Activated CD4-positive, alpha-beta T cell treated with anti-CD3 and anti-CD28 coated beads, Interleukin-2, amount 50 U/mL, for 16 hours (primary cell): ENCODE results near the gene RGS3.

Experiments used
- DNase-seq: peaks from one replicate; pipeline ENCODE4 v3.0.0-alpha.2; 2020

Gene RGS3

DNA sequence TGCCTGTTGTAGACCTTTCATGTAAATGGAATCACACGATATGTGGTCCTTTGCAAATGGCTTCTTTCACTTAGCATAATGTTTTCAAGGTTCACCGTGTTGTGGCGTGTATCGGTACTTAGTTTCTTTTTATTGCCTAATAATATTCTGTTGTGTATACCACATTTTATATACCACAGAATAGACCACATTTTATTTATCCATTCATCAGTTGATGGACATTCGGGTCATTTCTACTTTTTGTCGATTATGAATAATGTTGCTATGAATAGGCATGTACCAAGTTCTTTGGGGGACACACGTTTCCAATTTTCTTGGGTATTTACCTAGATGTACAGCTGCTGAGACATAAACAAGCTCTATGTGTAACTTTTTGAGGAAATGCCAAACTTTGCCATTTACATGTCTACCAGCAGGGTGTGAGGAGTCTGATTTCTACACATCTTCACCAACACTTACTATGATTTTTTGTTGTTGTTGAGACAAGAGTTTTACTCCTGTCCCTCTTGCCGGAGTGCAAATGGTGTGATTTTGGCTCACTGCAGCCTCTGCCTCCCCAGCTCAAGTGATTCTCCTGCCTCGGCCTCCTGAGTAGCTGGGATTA, 144.7 kb downstream of the RGS3 start:
- no peak for DNase-seq

DNA sequence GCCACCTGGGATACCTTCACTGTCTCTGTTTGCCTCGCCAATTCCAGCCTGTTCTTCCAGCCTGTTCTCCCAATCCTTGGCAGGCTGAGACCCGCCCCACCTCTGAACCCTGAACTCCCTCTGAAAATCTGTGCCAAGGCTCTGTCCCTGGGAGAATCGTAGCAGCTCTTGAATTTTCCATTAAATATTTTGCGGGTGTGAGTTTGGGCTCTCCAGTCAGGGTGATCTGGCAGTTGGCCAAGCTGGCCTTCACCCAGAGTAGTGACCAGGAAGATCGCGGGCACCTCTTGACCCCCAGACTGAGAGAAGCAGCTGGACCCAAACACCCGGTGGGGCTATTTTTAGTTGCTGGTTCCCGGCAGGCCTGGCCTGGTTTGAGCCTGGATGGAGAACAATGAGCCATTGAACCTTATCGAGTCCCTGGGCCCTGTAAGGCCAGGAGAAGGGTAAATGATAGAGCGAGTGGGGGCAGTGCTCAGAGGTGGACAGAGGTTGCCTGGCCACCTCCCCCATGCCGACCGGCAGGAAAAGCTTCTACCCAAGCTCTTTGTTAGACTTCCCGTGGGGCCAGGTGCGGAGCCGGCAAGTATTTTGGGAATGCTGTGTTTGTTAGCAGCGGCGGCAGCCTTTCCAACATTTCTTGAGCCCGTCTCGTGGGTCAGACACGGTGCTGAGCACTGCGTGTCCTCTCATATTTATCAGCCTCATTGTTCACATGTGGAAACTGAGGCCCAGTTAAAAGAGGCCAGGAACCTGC, 146.2 kb downstream of the RGS3 start:
- no peak for DNase-seq

DNA sequence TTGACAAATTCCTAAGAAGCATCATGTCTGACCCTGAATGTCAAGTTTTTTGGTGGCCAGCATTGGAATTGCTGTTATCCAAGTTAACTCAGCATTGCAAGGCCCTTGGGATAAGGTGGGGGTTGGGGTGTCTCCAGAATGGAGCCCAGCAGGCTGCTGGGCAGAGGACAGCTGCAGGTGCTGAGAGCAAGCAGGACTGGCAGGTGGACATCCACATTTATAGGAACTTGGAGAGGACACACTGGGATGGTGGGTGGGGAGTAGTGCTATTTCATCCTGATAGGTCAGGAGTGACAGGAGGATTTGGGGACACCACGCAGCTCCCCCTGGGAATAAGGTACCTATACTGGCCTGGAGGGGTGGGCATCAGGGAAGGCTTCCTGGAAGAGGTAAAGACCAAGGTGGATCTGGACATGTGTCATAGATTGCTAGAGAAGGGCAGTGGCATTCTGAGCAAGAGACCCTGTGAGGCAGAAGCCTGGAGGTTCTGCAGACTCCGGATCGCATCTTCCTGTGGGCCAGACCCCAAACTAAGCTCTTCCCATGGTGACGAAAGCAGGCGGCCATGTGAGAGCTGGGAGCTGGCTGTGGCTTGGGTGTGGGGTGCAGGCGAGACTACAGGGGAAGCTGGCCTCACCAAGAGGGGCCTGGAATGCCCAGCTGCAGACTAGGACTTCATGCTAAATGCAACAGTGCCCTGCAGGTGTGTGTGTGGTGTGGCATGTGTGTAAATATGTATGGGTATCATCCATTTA, 148.1 kb downstream of the RGS3 start:
- no peak for DNase-seq

DNA sequence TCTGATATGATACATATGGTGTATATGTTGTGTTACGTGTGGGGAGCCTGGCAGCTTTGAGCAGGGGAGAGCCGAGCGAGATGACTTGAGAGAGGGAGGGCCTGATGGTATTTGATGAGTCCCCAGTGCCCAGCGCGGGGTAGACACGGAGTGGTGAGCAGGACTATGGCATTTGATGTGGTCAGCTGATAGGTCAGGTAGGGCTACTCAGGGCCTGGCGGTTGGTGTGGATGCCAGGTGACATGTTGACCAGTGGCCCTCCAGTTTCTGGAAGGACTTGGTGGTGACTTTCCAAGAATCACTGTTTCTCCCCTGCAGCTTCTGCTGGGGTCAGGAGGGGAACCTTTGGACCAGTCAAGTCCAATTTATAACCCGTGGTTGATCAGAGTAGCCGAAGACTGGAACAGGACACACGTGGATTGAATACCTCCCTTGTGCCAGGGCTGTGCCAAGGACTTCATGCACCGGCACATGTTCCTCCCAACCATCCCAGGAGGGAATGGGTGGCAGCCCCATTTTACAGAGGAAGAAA, 148.8 kb downstream of the RGS3 start:
- no peak for DNase-seq

DNA sequence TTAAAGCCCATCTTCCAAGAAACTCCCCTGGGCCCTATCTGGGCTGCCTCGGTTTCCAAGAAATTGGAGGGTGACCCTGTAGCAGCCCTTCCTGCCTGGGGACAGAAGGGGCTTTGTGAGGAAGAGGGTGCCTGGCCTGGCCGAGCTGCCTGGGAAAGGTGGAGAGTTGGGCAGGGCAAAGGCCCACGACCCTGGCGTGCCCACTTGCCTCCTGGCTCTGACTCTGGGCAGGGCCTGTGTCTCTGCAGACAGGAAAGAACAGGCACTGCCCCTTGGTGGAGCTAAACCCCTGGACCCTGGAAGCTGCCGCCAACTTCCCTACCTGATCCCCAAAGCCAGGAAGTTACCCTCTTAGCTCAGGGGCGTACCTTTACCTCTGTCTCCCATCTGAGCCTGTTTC, 149.3 kb downstream of the RGS3 start:
- no peak for DNase-seq

DNA sequence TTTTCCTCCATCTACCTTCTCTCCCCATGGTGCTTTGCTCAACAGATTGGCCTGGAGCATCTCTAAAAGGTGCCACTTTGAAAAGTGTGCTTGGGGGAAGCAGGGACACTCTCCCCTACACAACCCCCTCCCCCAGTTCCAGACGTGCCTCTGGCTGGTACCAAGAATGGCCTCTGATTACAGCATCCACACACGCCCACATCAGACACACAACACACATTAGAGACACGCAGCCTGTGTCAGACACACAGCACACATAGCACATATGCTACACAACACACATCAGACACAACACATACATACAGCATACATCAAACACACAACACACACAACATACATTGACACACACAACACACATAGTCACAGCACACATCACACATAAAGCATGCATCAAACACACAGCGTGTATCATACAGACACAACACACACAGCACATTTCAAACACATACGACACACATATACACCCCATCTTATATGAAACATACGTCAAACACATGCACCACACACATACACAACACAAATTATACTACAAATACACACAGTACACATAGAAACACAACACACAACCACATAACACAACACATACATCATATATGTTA, 150.4 kb downstream of the RGS3 start:
- no peak for DNase-seq

DNA sequence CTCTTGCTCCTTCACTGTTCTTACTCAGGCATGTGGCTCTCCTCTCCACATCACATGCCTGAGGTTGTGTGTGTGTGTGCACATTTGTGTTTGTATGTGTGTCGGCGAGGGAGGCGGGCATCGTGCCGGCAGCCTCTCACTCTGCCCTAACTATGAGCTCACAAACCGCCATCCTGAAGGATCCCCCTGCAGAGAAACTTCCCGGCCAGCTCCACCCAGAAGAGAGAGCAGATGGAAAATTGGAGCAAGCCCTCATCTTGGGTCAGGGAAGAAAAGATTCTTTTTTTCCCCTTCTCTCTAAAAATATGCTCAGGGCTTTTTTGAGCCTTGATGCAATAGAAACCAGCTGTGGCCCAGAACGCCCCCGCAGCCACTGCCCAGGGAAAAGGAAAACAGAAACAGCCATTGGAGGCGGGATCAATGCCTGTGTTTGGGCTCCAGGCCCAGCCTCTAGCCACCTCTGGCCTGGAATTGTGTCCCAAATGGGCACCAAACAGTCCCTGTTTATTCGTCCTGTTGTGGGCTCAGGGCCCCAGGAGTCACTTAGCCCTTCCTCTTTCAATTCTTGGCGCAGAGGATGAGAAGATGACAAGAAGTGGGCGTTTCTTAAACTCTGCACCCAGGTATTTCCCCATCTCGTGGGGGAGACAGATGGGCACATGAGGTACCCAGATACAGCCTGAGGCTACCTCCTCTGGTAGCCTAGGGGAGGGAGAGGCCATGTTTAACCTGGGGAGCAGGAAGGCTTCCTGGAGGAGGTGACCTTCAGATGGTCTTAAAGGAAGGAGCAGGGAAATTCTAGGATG, 151.5 kb downstream of the RGS3 start:
- DNase-seq = no peak

DNA sequence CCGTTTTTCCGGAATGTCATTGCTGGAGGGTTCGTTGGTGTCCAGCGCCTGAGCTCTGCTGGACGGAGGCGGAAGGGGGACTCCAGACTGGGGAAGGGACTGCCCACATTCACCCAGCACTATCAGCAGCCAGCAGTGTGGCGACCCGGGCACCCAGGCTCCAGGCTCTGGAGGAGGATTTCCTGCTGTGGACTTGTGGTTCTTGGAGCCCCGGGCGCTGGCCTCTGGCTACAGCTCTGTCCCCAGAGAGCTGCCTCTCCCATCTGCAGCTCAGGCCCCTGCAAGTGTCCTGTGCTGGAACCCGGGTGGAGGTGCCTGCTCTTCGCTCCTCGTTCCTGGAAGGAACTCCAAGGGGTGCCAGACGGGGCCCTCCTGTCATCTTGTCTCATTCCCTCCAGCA, 152.6 kb downstream of the RGS3 start:
- no peak for DNase-seq

DNA sequence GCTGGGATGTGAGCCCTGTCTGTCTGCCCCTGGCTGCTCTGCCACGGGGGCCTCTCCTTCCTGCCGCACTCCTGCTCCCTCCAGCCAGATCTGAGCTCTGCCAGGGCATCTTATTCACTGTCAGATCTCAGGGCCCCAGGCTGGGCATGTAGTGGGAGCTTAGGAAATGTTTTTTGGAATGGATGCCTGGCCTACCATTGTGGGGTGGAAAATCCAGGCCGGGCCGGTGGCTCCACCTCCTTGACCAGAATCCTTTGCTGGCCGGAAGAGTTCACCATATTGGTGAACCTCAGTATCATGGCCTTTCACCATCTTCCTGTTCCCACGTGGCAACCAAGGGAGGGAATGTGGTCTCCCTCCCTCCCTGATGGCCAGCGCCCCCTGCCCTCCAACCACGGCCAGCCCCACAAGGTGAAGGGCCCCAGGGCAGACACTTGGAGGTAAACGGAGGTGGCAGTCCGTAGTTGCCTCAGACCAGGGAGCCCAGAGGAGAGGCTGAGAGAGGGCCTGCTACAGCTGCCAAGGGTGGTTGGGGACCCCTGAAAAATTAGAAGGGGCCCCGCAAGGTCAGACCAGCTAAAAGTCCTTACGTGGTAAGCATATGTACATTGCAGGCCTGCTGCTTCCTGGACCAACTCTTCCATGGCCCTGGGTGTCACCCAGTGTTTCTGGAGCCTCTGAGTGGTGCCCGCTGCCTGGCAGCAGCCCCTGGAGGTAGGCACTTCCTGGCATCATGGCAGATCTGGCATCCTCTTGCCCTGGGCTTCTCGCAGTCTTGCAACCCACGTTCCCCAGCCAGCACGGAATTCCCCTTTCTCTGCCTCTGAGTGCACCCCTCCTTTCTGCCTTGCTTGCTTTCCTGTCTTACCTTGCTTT, 153.3 kb downstream of the RGS3 start:
- DNase-seq = no peak

DNA sequence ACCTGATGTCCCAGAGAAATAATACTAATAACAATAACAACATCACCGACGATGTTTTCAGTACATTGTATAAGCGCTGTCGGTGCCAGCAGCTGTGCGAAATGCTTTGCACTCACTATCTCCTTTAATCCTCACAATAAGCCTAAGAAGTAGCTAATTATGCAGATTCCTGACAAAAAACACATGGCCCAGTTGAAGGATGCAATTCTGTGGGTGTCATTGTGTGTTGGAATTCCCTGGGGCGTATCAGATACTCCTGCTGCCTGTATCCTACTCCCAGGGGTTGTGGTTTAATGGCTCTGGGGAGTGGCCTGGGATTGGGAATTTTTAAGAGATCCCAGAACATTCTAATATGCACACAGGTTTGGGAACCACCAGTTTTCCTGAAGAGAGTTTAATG, 154.0 kb downstream of the RGS3 start:
- DNase-seq = no peak

DNA sequence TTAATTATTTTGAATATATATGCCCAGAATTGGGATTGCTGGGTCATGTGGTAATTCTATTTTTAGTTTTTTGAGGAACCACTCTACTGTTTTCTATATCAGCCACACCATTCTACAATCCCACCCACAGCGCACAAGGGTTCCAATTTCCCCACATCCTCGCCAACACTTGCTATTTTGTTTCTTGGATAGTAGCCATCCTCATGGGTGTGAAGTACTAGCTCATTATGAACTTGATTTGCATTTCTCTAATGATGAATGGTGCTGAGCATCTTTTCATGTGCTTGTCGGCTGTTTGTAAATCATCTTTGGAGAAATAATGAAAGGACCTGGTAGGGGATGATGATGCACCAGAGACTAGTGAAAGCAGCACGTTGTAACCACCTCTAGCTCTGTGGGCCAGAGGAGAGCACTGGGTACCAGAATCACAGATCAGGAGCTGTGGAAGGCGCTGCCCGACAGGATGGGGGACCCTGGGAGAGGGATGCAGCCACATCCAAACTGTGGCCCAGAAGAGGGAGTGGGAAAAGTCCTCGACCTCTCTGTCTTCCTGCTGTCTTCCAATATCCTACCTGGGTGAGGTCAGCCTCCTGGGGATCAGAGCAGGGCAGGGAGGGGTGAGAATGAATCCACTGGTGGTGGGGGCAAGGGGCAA, 155.4 kb downstream of the RGS3 start:
- no peak for DNase-seq

DNA sequence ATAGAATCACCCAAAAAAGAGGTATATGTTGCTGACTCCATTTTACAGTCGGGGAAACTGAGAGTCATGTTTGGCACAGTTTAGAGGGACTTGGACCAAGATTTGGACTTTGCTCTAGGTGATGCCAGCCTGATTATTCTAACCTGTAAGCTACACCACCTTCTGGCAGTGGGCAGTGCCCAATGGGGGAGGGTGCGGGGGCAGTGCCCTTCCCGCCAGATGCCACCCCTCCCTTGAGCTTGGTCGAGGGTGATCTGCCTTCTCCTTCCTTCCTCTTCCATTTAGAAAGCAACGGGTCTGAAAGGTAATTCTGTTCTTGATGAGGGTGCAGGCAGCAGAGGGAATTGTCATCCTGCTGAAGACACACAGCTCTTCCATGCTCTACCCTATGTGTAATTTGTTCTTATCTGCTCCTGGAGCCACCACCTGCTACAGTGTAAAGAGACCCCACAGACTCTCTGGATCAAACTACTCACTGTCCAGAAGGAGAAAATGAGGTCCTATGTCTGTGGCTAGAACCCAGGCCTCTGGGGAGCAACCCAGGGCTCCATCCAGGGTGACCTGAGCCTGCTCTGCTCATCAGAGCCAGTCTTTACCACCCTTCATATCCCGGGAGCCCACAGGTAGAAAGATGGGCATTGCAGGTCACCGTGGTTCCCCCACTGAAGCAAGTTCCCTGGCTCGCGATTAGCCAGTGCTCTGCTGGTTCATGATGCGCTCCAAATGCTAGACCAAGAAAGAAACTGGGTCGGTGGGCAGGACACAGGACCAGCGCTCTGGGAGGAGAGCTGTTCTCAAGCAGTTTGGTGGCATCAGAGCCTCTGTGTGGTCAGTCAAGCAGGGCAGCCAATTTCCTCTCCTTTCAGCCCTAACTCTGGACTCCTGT, 156.2 kb downstream of the RGS3 start:
- no peak for DNase-seq

DNA sequence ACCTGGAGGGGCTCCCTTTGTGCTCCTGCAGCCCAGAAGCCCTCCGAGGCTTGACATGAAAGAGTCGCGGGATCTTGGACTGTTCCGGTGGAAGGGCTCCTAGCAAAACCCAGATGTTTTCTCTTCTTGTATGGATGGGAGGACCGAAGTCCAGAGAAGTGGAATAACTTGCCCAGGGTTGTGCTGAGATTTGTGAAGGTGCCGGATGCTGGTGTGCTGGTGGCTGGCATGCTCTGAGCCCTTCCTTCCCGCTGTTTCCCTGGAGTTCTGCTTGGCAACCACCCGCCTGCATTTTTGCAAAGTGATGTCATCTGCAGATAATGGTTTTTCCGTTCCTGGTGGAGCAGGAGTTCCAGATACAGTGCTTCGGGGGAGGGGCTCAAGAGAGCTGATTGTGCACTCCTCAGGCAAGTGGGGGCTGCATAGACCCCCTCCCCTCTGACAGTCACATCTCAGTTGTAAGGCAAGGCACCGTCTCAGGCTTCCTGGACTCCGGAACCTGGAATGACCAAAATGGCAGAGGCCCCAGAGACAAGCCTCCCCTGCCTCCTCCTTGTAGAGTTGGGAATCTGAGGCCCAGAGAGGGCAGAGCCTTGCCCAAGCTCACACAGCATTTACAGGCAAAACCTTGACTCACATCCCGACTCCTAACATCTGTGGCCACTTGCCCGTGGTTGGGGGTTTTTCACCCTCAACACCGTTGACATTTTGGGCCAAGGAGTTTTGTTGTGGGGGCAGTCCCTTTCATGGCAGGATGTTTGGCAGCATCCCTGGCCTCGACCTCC, 157.0 kb downstream of the RGS3 start:
- DNase-seq = peak; percentile 16

DNA sequence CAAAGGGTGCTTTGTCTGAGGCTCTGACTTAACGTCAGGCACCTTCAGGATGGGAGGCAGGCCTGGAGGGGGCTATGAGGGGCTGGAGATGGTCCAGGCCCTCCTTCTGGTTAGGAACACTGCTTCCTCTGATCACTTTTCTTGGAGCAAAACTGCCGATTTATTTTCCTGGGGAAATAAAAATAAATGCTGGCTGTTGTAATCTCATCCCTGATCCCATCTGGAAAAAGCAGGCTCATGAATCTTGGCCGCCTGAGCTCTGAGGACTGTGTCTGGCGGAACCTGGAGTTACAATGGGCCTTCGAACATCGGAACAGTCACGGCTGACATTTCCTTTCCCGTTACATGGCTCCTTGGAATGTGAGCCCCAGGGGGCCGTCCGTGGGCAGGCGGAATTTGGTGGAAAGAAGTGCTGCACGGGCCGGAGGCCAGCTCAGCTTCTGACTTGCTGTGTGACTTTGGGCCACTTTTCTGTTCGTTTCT, 157.8 kb downstream of the RGS3 start:
- no peak for DNase-seq

DNA sequence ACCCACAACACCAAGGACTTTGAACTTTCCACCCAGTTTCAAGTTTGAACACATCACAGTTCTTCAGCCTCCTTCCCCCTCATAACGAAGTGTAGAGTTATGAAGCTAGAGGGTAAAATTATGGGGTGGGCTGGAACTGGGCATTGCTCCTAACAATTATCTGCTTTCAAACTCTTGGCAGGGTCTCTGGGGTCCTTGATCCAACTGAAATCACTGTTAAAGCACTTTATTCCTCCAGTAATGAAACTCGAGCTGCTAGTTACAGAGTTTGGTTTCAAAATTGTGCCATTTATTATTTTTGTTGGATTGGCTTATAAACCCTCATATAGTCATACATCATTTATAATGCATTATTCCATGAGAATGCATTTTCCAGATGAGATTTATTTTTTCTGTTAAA, 158.5 kb downstream of the RGS3 start:
- DNase-seq = no peak

DNA sequence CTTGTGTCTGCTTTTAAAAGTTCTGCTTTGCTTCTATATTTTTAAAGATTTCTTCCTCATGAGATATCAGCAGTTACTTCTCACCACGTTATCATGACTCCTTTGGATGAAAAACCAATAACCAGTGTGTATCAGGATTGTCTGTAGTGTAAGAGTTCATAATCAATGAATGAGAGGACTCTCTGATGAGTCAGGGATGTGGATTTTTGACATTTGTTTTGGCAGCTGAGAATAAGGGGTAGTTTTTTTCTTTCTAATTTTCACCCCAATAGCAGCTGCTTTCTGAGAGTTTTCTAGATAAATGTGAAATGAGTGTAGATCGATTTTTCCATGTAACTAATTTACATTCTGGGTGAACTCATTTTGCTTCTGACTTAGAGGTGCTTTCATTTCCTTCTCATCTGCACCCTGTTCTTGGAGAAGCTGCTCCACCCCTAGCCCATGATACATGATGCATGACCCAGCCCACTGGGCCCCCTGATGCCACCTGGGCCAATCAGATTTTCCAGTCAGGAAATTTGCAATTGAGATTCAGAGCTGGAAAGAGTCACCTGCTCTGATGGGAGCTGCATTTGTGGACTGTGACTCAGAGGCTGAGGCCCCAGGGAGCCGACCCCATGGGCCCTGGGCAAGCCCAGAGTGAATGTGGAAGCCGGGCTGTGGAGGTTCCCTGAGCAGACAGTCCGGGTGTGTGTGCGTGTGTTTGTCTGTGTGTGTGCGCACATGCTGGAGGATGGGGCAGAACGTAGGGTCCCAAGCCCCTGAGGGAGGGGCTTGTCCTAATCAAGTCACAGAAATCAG, 159.3 kb downstream of the RGS3 start:
- DNase-seq = peak; percentile 77

DNA sequence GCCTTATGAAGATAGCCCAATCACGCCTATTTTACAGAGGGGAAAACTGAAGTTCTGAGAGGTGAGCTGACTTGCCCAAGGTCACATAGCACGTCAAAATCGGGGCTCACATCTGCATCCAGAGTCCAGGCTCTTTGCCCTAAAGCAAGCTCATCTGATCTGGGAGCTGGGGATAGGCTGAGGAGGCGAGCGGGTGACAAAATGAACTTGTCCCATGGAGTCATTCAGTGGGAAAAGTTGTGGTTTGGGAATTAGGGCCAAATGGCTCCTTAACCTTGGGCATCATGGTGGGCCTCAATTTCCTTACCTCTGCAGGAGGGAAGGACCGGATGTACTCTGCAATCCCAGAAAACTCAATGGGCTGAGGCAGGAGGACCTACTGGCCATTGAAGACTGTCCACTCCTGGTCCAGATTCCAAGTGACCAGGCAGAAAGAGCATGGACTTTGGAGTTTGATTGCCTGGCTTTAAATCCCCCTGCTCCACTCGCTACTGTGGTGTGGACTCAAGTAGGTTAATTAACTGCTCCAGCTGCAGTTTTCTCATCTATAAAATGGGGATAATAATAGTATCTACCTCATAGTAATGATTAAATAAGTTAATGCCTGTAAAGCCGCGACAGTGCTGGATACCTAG, 160.4 kb downstream of the RGS3 start:
- no peak for DNase-seq

DNA sequence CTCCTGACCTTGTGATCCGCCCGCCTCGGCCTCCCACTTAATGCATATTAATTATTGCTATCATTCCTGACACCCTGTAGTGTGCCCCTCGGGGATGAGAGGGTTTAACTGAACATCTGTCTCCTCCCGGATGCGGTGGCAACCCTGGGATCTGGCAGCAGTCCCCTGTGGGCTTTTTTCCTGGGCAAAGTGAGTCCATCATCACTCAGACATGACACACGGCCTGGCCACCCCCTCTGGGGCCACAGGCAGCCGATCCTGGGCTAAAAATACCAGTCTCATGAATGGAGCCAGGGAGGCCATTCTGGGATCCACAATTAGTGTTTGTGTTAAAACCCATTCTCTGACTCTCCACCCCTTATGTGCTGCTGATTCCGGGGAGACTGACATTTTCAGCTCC, 161.2 kb downstream of the RGS3 start:
- DNase-seq = no peak
